HUES48 (cell line): ENCODE results near the gene ARHGAP11B.
"Not testable (repeated sequence)": the region's sequence is repeated elsewhere in the genome, so short reads cannot be mapped to it uniquely, and the experiment has no call there.

Source experiments
- H3K27ac ChIP-seq: one replicate; pipeline ENCODE4 v1.7.0; 2013; ENCODE audit warnings: low read depth, low read length, inconsistent platforms
- H3K27me3 ChIP-seq: 2 replicates; pipeline ENCODE4 v1.6.1; 2013; ENCODE audit warnings: mild to moderate bottlenecking, low read length; ENCODE audit not compliant: control insufficient read depth, insufficient read depth
- H3K36me3 ChIP-seq: 2 replicates; pipeline ENCODE4 v1.6.1; 2013; ENCODE audit warnings: low read length; ENCODE audit not compliant: control insufficient read depth, insufficient read depth
- H3K4me1 ChIP-seq: 2 replicates; pipeline ENCODE4 v1.6.1; 2013; ENCODE audit warnings: mild to moderate bottlenecking, low read length; ENCODE audit not compliant: control insufficient read depth, insufficient read depth
- H3K4me3 ChIP-seq: 2 replicates; pipeline ENCODE4 v1.5.1; 2013; ENCODE audit warnings: mild to moderate bottlenecking, low read depth, low read length
- H3K9ac ChIP-seq: 2 replicates; pipeline ENCODE4 v1.6.1; 2013; ENCODE audit warnings: mild to moderate bottlenecking, low read depth, low read length, moderate library complexity
- H3K9me3 ChIP-seq: 2 replicates; pipeline ENCODE4 v1.6.1; 2013; ENCODE audit warnings: low read length; ENCODE audit not compliant: control insufficient read depth, insufficient read depth

The ARHGAP11B gene

DNA sequence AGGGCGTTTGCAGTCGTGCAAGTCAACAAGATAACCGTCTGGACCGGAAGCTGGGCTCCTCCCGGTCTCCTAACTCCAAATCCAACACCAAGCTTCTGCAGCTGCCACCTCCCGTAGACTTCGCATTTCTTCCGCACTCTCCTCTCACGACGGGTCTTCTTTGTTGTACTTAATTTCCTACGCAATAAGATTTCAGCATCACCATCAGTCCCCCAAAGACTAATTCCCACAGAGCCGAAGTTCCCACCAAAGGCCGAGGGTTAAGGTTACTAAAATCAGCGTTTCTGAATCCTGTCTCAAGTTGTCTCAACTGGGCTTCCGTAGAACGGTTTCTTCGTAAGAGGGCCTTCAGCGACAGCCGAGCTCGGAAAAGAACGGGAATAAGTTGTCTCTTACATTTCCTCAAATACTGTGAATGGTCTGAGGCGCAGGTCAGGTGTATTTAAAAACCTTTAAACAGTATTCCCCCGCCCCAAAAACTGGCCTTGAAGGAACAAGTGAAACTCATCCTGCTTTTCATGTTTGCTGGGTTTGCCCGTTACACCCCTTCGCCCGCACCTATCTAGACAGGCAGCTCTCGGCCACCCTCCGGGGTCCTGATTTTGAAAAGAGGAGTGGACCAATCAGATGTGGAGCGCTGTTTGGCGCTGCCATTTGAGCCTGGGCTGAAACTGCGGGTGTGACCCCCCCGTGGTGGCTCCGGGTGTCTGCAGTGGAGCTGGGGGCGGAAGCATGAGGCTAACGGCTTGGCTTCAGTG is at the start of gene ARHGAP11B:
Gene ARHGAP11B, plus strand, starts transcription at position 693 of the 758 bp plus-strand sequence.
- not testable (repeated sequence) for H3K4me1 ChIP-seq, H3K36me3 ChIP-seq, H3K9me3 ChIP-seq, H3K27me3 ChIP-seq
- peak within 1 kb of the TSS; percentile 81 for H3K27ac ChIP-seq
- H3K4me3 ChIP-seq, result peak within 1 kb of the TSS; percentile 75
- peak within 1 kb of the TSS; percentile 67 for H3K9ac ChIP-seq

GRCh38 chr15:30579394-30579970 is 46.4 kb upstream of the ARHGAP11B start:
- not testable (repeated sequence) for H3K4me1 ChIP-seq, H3K9ac ChIP-seq, H3K9me3 ChIP-seq, H3K4me3 ChIP-seq, H3K27ac ChIP-seq, H3K27me3 ChIP-seq, H3K36me3 ChIP-seq

GRCh38 chr15:30580716-30581115 is 45.2 kb upstream of the ARHGAP11B start:
- not testable (repeated sequence) for H3K36me3 ChIP-seq, H3K4me3 ChIP-seq, H3K27me3 ChIP-seq, H3K4me1 ChIP-seq, H3K9ac ChIP-seq, H3K27ac ChIP-seq, H3K9me3 ChIP-seq

DNA sequence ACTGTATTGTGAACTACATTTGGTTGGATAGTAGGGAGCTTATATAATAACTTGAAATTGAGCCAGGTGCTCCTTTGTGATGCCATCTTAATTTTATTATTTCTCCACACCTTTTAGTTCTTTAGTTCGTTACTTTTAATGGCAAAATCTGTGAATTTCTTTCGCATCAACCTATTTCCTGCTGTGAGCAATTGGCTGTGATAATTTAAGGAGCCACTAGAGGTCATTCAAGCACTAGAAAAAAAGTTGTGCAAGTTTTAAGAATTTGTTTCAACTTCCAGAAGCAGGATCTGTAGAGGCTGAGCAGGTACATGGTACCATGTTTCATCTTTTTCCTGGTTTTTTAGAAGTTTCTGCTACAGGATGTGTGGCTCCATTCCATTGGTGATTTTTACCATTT is 27.0 kb upstream of the ARHGAP11B start:
- H3K9ac ChIP-seq, H3K27me3 ChIP-seq, H3K4me3 ChIP-seq, H3K36me3 ChIP-seq, H3K9me3 ChIP-seq, H3K4me1 ChIP-seq, H3K27ac ChIP-seq: not testable (repeated sequence)

DNA sequence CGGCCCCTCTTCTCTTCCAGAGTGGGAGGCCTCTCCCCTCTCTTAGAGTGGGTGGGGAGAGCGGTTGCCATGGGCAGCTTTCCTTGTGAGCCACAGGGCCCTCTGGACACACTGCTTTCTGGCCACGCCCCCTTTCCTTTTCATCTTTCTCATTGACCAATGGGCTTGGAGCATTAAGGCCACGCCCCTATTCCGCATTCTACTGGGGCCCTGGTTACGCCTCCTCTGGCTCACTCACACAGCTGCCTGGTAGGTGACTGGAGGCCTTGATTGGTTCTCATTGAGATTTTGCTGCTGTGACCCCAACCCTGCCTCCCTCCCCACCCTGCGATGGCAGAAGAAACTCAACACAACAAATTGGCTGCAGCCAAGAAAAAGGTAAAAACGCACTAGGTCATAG is 22.1 kb upstream of the ARHGAP11B start, which contains the start of gene GOLGA8H:
Gene GOLGA8H, plus strand, starts transcription at position 233 of the 400 bp plus-strand sequence. Its CDS starts 98 bp downstream, at position 331.
- H3K4me1 ChIP-seq, H3K36me3 ChIP-seq, H3K4me3 ChIP-seq, H3K9ac ChIP-seq, H3K9me3 ChIP-seq, H3K27me3 ChIP-seq, H3K27ac ChIP-seq: not testable (repeated sequence)

- H3K27me3 ChIP-seq, H3K9ac ChIP-seq, H3K4me1 ChIP-seq, H3K9me3 ChIP-seq, H3K36me3 ChIP-seq, H3K4me3 ChIP-seq, H3K27ac ChIP-seq: not testable (repeated sequence)
Measured at GRCh38 chr15:30612271-30612670, 13.7 kb upstream of the ARHGAP11B start.

- H3K27me3 ChIP-seq, H3K27ac ChIP-seq, H3K36me3 ChIP-seq, H3K4me3 ChIP-seq, H3K4me1 ChIP-seq, H3K9ac ChIP-seq, H3K9me3 ChIP-seq: not testable (repeated sequence)
Measured at GRCh38 chr15:30621342-30621741, 4.6 kb upstream of the ARHGAP11B start.

DNA sequence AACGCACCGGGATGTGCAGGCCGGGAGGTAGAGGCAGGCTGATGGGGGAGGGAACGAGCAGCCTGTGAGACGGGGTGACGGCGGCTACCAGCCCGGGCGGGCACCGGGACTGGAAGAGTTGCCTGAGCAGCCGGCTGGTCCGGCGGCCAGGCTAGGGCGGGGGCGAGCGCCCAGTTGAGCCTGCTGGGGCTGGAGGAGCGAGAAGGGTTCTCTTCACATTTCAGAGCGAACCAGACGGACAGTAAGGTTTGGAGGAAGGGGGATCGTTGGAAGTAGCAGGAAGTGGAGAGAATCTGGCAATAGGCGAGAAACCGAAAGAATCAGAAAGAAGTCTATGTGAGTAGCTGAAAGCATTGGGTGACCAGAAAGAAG is 252 bp downstream of the ARHGAP11B start:
- not testable (repeated sequence) for H3K27me3 ChIP-seq, H3K9me3 ChIP-seq, H3K36me3 ChIP-seq, H3K4me1 ChIP-seq
- Histone ChIP-seq H3K4me3 (peak overlapping the region; percentile 75), H3K9ac (0 out of 2 replicates have a peak overlapping the region, but pooled peaks have one; percentile 48), H3K27ac (peak overlapping the region; percentile 81)

DNA sequence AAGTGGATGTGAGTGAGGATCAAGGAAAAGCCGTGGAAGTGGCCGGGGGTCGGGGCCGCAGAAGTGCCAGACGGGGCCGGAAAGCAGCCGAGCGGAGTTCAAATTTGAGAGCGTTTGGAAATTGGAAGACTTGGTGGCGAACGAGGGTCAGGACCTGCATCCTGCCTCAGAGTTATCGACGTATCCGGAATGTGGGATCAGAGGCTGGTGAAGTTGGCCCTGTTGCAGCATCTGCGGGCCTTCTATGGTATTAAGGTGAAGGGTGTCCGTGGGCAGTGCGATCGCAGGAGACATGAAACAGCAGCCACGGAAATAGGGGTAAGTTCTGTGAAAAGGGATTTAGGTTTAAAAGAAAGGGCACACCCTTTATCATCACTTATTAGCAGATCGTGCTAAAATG is 704 bp downstream of the ARHGAP11B start:
- not testable (repeated sequence) for H3K36me3 ChIP-seq, H3K27ac ChIP-seq, H3K4me1 ChIP-seq, H3K9ac ChIP-seq, H3K27me3 ChIP-seq, H3K9me3 ChIP-seq
- H3K4me3 ChIP-seq, result peak overlapping the region; percentile 75

- Histone ChIP-seq H3K4me1 (no peaks in the 10 kb centered on the region), H3K27me3 (no peaks in the 10 kb centered on the region), H3K4me3 (no peak overlapping the region), H3K36me3 (peaks cover 23% of the 10 kb centered on the region), H3K27ac (no peak overlapping the region), H3K9me3 (no peaks in the 10 kb centered on the region), H3K9ac (no peak overlapping the region)
Measured at GRCh38 chr15:30650012-30650929, 24.3 kb downstream of the ARHGAP11B start.

GRCh38 chr15:30661154-30661553 is 35.2 kb downstream of the ARHGAP11B start:
- H3K4me1 ChIP-seq, H3K4me3 ChIP-seq, H3K27me3 ChIP-seq, H3K36me3 ChIP-seq, H3K9me3 ChIP-seq, H3K9ac ChIP-seq, H3K27ac ChIP-seq: not testable (repeated sequence)
